GM18511 (cell line): Measurements from ENCODE around the gene CEP72.
"Not testable (repeated sequence)": the region's sequence is repeated elsewhere in the genome, so short reads cannot be mapped to it uniquely, and the experiment has no call there.

ENCODE experiments used
- ATAC-seq: cut with Tn5 transposase; IDR thresholded peaks from one replicate; pipeline ENCODE4 v1.9.1; 2021; ENCODE audit warnings: mild to moderate bottlenecking, moderate library complexity; ENCODE audit not compliant: unreplicated experiment

Gene CEP72

GRCh38 chr5:669111-669841 is 57.1 kb downstream of the CEP72 start:
- ATAC-seq = no peak

- ATAC-seq = no peak
Measured at GRCh38 chr5:669842-670395, 57.8 kb downstream of the CEP72 start.

- no peak for ATAC-seq
Measured at GRCh38 chr5:670396-671270, 58.5 kb downstream of the CEP72 start.

- peak; percentile 75 for ATAC-seq
Measured at GRCh38 chr5:671459-672328, 59.6 kb downstream of the CEP72 start.

- ATAC-seq = no peak
Measured at GRCh38 chr5:672329-673160, 60.4 kb downstream of the CEP72 start.

GRCh38 chr5:673161-673830 is 61.2 kb downstream of the CEP72 start:
- no peak for ATAC-seq

- no peak for ATAC-seq
Measured at GRCh38 chr5:673831-674629, 61.9 kb downstream of the CEP72 start.

GRCh38 chr5:674630-675011 is 62.5 kb downstream of the CEP72 start:
- no peak for ATAC-seq

- ATAC-seq = no peak
Measured at GRCh38 chr5:675111-675870, 63.2 kb downstream of the CEP72 start.

GRCh38 chr5:675871-676698 is 63.9 kb downstream of the CEP72 start:
- ATAC-seq = no peak

GRCh38 chr5:676699-677076 is 64.5 kb downstream of the CEP72 start:
- ATAC-seq = no peak

- no peak for ATAC-seq
Measured at GRCh38 chr5:677131-678101, 65.3 kb downstream of the CEP72 start.

GRCh38 chr5:678521-678920 is 66.4 kb downstream of the CEP72 start:
- ATAC-seq = not testable (repeated sequence)

GRCh38 chr5:679166-679895 is 67.2 kb downstream of the CEP72 start:
- not testable (repeated sequence) for ATAC-seq

- ATAC-seq = not testable (repeated sequence)
Measured at GRCh38 chr5:680118-680795, 68.1 kb downstream of the CEP72 start.
